SIG-M5 treated with dmso at 0.1 percent for 504 hours (cell line): ENCODE results near the gene PRKCE.

ENCODE experiments used
- DNase-seq: peaks from one replicate; lab custom pipeline; 2025; ENCODE audit not compliant: unreplicated experiment; lab: John Stamatoyannopoulos, UW

PRKCE gene

DNA sequence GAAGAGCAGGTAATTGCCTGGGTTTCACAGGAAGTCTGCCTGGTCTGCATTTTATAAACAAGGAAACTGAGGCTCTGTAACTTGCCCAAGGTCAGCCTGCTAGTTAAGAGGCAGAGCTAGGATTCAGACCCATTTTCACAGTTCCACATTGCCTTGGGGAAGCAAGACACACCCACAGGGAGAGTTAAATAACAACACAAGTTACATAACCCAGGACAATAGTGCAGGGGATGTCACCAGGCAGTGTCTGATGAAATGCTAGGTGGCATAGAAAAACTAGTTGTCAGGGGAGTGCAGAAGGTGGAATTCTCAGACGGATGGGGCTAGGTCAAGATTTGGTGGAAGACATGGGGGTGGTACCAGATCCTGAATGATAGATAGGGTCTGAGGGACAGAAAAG lies 69.7 kb downstream of the PRKCE start:
- peak; percentile 31 for DNase-seq

DNA sequence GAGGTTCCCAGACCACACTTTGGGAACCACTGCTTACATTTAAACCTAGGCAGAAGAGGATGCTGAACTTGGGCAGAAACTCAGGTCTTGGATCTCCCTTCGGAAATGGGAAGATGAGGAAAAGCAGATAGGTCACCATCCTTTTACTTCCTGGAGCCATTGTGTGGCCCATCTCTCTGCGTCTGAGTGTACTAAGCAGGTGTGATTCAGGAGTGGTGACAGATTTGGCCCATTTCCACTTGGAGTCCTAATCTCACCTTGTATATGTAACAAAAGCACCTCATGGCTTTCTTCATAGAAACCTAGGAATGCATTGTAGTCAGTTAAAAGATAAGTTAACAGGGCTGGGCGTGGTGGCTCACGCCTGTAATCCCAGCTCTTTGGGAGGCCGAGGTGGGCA lies 71.0 kb downstream of the PRKCE start:
- no peak for DNase-seq

DNA sequence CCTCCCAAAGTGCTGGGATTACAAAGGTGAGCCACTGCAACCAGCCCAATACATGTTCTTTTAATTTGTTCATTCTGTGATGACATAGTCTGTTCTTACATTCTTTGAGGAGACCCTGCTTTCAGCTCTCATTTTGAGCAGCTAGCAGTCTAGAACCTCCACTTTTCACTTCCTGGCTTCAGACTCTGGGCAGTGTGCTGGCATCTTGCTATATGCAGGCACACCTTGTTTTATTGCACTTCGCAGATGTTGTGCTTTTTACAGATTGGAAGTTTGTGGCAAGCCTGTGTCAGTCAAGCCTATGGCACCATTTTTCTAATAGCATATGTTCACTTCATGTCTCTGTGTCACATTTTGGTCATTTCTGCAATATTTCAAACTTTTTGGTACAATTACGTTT lies 72.4 kb downstream of the PRKCE start:
- DNase-seq: no peak

DNA sequence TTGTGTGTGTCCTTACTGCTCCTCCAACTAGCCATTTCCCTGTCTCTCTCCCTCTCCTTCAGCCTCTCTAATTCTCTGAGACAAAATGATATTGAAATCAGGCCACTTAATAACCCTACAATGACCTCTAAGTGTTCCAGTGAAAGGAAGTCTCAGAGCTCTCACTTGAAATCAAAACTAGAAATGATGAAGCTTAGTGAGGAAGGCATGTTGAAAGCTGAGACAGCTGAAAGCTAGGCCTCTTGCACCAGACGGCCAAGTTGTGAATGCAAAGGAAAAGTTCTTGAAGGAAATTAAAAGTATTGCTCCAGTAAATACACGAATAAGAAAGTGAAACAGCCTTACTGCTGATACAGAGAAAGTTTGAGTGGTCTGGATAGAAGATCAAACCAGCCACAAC lies 72.9 kb downstream of the PRKCE start:
- DNase-seq: no peak

DNA sequence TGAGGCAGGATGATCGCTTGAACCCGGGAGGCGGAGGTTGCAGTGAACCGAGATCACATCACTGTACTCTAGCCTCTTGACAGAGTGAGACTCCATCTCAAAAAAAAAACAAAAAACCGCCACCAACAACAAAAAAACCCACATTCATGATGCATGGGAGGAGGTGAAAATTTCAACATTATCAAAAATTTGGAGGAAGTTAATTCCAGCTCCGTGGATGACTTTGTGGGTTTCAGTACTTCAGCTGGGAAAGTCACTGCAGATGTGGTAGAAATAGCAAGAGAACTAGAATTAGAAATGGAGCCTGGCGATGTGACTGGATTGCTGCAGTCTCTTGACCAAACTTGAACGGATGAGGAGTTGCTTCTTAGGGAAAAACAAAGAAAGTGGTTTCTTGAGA lies 74.3 kb downstream of the PRKCE start:
- DNase-seq: no peak

DNA sequence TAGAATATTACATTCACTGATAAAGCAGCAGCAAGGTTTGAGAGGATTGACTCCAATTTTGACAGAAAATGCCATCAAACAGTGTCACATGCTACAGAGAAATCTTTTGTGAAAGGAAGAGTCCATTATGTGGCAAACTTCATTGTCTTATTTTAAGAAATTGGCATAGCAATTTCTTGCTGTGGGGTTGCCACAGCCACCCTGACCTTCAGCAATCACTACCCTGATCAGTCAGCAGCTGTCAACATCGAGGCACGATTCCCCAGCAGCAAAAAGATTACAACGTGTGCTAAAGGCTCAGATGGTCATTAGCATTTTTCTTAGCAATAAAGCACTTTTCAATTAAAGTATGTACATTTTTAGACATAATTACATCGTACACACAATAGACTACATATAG lies 74.7 kb downstream of the PRKCE start:
- no peak for DNase-seq

DNA sequence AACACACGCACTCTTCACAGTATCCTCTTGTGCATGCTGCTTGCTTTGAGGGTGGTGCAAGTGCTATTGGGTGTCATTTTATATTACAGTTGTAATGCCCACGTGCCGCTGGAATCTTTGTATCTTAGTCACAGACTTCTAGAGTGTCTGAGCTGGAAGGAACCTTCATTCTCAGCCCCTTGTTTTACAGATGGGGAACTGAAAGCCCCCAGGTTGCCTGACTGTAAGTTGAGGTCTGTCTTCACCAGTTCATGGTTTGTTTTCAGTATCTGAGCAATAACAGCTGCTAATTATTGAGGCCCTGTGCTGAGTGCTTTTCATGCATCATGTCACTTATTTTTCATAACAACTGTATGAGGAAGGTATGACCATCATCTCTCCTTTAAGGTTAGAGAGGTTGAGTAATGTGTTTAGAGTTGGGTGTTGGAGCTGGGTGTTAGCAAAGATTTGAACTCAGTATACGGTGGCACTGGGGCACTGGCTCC lies 77.0 kb downstream of the PRKCE start:
- DNase-seq: peak; percentile 56

DNA sequence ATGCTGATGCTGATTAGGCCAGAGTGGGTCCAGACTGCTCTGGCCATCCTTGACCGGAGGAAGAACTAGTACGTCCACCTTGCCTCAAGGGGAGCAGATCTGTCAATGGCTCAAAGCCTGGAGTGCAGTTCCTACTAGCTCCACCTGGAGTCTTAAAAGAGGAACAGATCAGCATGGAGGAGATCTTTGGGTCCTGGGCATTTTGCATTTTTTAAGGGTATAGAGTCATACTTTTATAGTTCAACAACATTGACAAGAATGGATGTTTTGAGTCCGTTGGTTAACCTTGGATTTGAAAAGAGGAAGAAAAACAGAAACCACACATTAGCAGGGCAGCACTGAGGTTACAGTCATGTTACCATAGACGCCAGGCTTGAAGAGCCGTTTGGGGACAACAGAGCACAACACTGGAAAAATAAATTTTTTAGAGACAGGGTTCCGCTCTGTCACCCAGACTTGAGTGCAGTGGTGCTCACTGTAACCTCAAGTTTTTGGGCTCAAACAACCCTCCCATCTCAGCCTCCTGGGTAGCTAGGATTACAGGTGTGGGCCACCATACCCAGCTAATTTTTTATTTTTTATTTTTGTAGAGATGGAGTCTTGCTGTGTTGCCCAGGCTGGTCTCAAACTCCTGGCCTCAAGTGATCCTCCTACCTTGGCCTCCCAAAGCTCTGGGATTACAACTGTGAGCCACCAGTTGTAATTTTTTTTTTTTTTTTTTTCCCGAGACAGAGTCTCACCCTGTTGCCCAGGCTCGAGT lies 78.5 kb downstream of the PRKCE start:
- peak; percentile 88 for DNase-seq

DNA sequence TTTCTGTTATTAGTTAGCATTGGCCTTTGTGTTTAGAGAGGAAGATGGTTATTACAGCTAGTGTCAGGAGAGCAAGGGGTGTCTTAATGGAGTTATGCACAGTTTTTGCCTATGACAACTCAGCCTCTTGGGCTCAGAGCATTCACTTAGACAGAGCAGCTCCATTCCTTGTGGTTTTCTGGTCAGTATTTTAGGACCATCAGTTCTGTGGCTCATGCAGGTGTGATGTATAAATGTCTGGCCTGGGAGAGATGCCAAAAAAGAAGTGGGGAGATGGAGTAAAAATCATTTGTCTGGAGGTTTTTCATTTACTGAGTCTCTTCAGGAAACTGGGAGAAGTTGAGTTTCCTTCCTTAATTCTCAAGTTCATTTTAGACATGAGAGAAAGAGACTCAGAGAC lies 79.7 kb downstream of the PRKCE start:
- DNase-seq: no peak

DNA sequence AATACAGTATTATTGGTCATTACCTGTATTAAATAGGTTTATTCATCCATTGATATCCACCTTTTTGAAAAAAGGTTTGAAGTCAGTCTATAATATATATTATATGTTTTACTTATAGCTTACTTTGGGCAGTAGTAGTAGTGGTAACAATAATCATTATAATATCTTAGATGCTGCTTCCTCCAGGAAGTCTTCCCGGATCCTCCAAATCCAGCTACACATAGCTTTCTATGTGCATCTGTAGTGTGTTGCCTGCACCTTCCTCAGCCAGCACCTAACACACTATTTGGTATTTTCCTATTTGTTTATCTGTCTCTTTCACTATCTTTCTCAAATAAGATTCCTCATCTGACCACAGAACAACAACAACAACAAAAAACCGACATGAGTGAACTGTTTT lies 81.0 kb downstream of the PRKCE start:
- DNase-seq: no peak

DNA sequence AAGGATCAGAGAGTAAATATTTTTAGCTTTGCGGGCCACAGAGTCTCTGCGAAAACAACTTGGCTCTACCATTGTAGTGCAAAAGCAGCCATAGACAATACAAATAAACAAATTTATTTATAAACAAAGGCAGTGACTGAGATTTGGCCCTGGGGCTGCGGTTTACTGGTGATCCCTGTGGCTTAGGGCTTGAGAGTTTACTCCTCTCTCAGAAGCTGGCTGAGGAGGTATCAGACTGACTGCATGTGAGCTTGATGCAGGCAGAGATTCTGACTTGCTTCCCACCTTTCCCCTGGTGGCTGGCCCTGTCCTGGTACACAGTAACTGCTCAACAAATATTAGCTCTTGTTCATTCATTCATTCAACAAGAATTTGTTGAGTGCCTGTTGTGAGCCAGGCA lies 81.5 kb downstream of the PRKCE start:
- no peak for DNase-seq

DNA sequence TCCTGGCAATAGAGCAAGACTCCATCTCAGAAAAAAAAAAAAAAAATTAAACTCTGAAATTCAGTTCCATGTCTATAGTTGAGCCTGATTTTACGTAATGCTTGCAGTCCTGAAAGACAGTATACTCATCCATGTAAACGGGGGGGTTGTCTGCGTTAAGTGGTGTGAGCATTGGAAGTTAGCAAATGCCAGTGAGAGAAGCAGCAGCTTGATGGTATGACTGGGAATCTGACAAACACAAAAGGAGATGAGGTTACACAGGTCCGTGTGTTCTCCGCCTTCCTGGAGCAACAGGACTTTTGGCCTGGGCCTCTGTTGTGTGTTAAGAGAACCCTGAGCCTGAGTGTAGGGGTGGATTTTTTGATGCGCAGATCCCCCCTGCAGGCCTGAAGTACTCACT lies 82.9 kb downstream of the PRKCE start:
- DNase-seq: no peak

DNA sequence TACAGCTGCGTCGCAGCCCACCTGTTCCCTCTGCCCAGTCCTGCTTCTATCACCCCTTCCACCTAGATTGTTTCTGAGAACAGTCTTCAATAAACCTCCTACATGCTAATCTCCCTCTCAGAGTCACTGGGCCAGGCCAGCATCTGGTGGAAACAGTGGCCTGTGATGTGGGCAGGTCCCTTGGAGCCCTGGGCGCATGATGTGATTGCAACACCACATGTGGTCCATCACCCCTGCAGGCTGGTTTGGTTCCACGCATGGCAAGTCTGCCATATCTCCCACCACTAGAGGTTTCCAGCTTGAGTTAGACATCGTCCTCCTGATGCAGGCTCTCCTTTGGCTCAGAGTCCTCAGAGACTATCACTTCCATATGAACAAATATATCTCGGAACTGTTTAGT lies 83.5 kb downstream of the PRKCE start:
- DNase-seq: no peak

DNA sequence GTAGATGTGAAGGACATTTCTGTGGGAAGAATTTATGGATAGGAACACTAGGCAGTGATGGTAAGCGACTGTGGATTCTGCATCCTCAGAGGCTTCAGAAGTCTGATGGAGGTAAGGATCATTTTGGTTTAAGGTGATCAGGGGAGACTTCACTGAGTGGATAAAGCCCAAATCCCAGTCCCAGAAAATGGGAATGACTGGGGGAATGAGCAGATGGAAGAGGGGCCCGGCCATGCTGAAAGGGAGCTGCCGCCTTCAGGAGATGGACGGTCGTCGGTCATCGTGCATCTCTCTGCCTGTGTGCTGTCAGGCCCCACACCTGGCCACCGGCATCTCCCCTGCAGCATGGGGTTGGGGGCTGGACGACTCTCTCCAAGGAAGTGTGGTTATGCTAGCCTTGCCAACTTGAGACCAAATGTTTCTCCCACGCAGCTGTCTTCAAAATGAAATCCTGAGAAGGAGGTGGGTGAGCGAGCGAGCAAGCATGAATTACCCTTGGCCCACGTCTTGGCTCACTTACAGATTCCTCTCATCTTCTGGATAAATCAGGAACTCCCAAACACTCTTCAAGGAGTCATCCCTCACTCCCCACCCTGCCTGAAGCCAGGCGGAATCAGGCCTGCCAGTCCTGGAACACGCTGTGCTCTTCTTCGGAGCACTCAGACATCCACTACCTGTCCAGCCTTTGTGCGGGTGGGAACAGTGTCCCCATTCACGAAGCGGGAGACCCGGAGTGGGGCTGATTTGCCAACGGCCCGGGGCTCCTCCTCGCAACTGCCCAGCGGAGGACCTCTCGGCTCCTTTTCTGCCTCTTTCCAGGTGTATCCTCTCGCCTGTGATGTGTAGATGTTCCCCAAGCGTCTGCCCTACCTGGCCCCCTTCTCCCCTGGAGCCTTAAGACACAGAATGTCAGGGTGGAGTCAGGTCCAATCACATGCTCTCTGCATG lies 85.6 kb downstream of the PRKCE start:
- no peak for DNase-seq

DNA sequence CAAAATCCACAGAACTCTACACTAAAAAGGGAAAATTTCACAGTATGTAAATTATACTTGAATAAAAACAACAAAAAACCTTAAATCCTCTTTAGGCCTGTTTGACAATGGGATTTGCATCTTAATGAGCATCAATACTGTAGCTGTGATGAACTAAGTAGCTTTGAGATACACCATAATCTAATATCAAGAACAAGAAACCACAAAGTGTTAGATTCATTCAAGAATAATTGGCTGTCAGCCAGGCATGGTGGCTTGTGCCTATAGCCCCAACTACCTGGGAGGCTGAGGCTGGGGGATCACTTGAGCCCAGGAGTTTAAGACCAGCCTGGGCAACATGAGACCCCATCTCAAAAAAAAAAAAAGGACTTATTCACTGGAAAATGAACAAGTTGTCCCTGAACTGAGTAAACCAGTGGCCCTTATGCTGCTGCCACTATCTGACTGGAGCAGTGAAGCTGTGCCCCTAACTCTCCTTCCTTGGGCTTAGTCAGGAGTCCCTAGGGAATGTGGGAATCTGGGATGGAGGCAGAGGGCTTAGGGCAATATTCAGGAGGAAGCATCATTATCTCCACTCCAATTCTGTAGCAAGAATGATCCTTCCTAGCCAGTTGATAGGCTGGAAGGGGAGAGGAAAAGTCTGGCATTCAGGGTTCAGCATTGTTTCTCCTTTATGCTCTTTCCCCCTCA lies 88.5 kb downstream of the PRKCE start:
- no peak for DNase-seq

DNA sequence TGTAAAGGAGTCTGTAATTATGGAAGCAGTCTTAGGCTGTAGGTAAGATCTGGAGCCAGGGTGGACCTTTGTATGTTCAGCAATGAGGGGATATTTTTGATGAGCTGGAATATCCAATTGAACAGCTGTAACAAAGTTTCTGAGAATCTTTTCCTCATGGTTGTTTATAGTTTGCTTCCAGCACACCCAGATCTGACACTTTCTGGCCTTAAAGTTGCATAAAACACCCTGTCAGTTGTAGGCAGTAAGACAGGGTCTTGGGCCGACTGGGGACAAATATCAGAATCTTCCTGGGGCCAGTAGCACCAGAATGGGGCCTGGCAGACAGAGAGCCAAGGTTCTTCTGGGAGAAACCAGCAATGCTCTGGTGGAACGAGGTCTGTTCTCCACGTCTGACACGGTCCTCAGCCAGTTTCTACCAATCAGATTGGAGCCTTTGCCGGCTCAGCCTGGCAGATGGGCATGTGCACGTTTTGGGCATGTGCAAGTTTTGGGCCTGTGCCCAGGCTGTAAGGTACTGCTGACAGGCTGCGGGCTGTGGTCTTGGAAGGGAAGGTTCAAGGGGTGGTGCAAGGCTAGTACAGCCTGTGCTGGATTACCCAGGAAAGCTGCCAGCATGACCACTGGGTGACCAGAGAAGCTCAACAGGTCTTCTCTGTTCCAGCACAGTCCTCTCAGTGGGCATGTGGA lies 89.8 kb downstream of the PRKCE start:
- no peak for DNase-seq

DNA sequence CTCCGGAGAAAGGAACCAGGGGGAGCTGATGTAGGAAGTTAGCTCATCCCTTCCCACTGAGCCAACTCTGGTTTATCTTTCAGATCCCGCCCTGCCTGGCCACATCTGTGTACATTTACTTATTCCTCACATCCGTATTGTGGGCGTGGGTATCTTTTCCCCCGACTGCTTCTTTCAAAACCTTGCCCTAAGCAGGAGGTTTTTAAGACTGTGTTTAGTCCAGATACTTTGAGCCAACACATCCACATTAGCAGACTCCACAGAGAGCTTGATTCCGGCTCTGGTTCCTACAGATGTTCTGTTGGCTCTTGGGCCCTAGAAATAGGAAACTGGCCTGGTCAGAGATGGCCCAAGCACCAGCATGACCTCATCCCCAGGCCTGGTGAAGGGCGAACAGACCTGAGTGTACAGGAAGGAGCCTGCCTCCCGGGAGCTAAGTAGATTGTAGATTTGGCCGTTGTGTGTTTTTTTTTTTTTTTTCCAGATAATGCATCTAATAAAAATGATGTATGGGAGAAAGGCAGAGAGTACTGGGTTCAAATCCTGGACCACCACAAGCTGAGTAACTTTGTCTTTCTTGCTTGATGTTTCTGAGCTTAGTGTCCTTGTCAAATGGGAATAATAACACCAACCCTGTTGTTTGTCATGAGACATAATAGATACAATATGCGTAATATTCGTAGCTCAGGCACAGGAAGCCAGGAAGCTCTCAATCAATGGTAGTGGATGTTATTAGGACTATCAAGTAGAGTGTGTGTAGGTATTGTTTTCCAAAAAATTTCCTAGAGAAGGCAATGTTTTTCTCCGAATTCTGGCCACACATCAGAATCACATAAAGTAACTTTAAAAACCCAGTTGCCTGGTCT lies 92.3 kb downstream of the PRKCE start:
- DNase-seq: no peak

DNA sequence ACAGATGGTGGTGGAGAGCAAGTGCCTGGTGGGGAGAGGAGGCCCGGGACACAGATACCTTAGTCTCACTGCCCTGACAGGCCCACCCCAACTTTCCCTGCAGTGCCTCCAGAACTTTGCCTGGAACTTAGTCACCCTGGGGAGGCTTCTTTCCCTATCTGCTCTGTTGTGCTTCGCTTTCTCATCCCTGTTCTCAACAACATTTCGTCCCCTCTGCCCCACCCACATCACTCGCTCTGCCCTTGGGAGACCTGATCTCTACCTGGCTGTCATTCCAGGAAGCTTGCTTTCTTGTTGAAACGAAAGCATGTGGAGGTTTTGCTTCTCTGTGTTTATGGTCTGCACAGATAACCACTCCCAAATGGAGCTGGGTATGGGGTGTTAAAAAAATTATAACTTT lies 93.8 kb downstream of the PRKCE start:
- no peak for DNase-seq

DNA sequence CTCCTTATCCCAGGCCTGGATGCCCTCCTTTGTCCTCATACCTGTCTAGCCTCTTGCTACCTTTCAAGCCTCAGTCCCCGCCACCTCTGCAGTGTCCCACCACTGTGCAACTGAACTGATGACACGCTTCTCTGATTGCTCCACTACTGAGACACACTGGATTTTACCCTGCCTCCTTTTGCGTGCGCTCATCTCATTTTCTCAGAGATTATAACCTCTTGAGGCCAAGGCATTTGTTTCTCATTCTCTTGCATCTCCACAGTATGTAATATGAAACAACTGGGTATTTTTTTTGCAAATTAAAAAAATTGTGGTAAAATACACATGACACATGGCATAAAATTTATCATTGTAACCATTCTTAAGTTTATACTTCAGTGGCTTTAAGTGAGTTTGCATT lies 95.4 kb downstream of the PRKCE start:
- no peak for DNase-seq

DNA sequence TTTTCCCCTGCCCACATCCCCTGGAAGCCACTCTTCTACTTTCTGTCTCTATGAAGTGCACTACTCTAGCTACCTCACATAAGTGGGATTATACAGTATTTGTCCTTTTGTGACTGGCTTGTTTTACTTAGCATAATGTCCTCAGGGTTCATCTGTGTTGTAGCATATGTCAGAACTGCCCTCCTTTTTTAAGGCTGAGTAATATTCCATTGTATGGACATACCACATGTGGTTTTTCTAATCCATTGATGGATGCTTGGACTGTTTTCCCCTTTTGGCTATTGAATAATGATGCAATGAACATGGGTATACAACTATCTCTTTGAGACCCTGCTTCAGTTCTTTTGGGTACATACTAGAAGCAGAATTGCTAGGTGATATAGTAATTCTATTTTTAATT lies 95.9 kb downstream of the PRKCE start:
- no peak for DNase-seq
